IMR-90 (cell line): ENCODE results near the gene FFAR3. TPM values are rescaled to one million over a fixed set of nuclear protein-coding genes. Genes with fewer than 3 reads are reported as not detected.

Source experiments
- ATAC-seq: fragments of 200-7000 bp; cut with Tn5 transposase; 2 replicates; pipeline ENCODE4 v1.9.1; 2020; ENCODE audit warnings: low read depth, mild to moderate bottlenecking, moderate library complexity
- BruUV-seq: library from RNA; stranded (reverse); fragments of 400-500 nt; replicated peaks from 2 replicates; lab custom pipeline; 2021; lab: Mats Ljungman, UMichigan
- CTCF ChIA-PET: fragments of 300-600 bp; formaldehyde crosslinking; extraction: SDS; loops from one replicate; lab custom pipeline; 2021; ENCODE audit warnings: antibody characterized with exemption; lab: Yijun Ruan, JAX
- POLR2A ChIA-PET: fragments of 300-600 bp; sonication (Branson Sonifier 250); formaldehyde crosslinking; loops from one replicate; lab custom pipeline; 2022; ENCODE audit warnings: antibody characterized with exemption; ENCODE audit not compliant: unreplicated experiment; lab: Charles Lee
- DNase-seq: peaks from one replicate; pipeline ENCODE4 v3.0.0; 2013
- H2AFZ ChIP-seq: replicated peaks from 2 replicates; pipeline ENCODE3; 2013; ENCODE audit warnings: low read length, mild to moderate bottlenecking; ENCODE audit not compliant: poor library complexity
- H2AK5ac ChIP-seq: 2 replicates; pipeline ENCODE4 v1.6.1; 2013; ENCODE audit warnings: low read depth, low read length, inconsistent platforms
- H2AK9ac ChIP-seq: replicated peaks from 2 replicates; pipeline ENCODE3; 2013; ENCODE audit warnings: mild to moderate bottlenecking, low read depth, low read length, moderate library complexity; ENCODE audit not compliant: poor library complexity
- H2BK120ac ChIP-seq: 2 replicates; pipeline ENCODE4 v1.6.1; 2013; ENCODE audit warnings: low read depth, low read length, inconsistent platforms
- H2BK15ac ChIP-seq: 3 replicates; pipeline ENCODE4 v1.6.1; 2013; ENCODE audit warnings: low read depth, low read length, inconsistent platforms
- H2BK20ac ChIP-seq: 2 replicates; pipeline ENCODE4 v1.6.1; 2013; ENCODE audit warnings: low read depth, mild to moderate bottlenecking, inconsistent platforms, low read length, moderate library complexity
- H2BK5ac ChIP-seq: 2 replicates; pipeline ENCODE4 v1.6.1; 2013; ENCODE audit warnings: mild to moderate bottlenecking, low read depth, low read length, inconsistent platforms; ENCODE audit not compliant: poor library complexity, severe bottlenecking
- H3K14ac ChIP-seq: replicated peaks from 2 replicates; pipeline ENCODE4 v1.6.1; 2013; ENCODE audit warnings: low read depth, low read length, inconsistent platforms
- H3K18ac ChIP-seq: 2 replicates; pipeline ENCODE4 v1.6.1; 2013; ENCODE audit warnings: low read depth, low read length, control low read depth
- H3K23ac ChIP-seq: 2 replicates; pipeline ENCODE4 v1.6.1; 2013; ENCODE audit warnings: low read depth, low read length, inconsistent platforms
- H3K27ac ChIP-seq: 2 replicates; pipeline ENCODE4 v1.5.1; 2013; ENCODE audit warnings: mild to moderate bottlenecking, control low read depth, low read length; ENCODE audit not compliant: insufficient read depth
- H3K27me3 ChIP-seq: 2 replicates; pipeline ENCODE4 v1.6.1; 2013; ENCODE audit warnings: low read length; ENCODE audit not compliant: control insufficient read depth, insufficient read depth
- H3K36me3 ChIP-seq: 2 replicates; pipeline ENCODE4 v1.6.1; 2013; ENCODE audit warnings: low read length, mixed read lengths; ENCODE audit not compliant: control insufficient read depth, insufficient read depth
- H3K4ac ChIP-seq: 2 replicates; pipeline ENCODE4 v1.6.1; 2013; ENCODE audit warnings: low read depth, low read length, inconsistent platforms
- H3K4me1 ChIP-seq: 2 replicates; pipeline ENCODE4 v1.6.1; 2013; ENCODE audit warnings: low read length, mixed read lengths; ENCODE audit not compliant: control insufficient read depth, insufficient read depth
- H3K4me2 ChIP-seq: 2 replicates; pipeline ENCODE4 v1.6.1; 2013; ENCODE audit warnings: low read depth, mild to moderate bottlenecking, control low read depth, low read length, moderate library complexity
- H3K4me3 ChIP-seq: 2 replicates; pipeline ENCODE4 v1.5.1; 2013; ENCODE audit warnings: low read depth, mild to moderate bottlenecking, control low read depth, low read length, moderate library complexity; ENCODE audit not compliant: insufficient read depth
- H3K56ac ChIP-seq: 2 replicates; pipeline ENCODE4 v1.6.1; 2013; ENCODE audit warnings: low read length, inconsistent platforms; ENCODE audit not compliant: insufficient read depth; ENCODE audit errors: extremely low read depth
- H3K79me1 ChIP-seq, 2 experiments: 2 replicates each; pipeline ENCODE4 v1.6.1; 2013; ENCODE audit warnings: low read length in 2 of 2, inconsistent platforms in 1 of 2, low read depth in 1 of 2
- H3K9ac ChIP-seq: 2 replicates; pipeline ENCODE4 v1.6.1; 2013; ENCODE audit warnings: low read depth, low read length, control low read depth
- H3K9me1 ChIP-seq: 2 replicates; pipeline ENCODE4 v1.6.1; 2013; ENCODE audit warnings: low read length, inconsistent platforms; ENCODE audit not compliant: insufficient read depth
- H3K9me3 ChIP-seq: 2 replicates; pipeline ENCODE4 v1.6.1; 2013; ENCODE audit warnings: low read length; ENCODE audit not compliant: control insufficient read depth, insufficient read depth
- H4K20me1 ChIP-seq: 2 replicates; pipeline ENCODE4 v1.6.1; 2013; ENCODE audit warnings: low read length, inconsistent platforms; ENCODE audit not compliant: insufficient read depth
- H4K5ac ChIP-seq: 2 replicates; pipeline ENCODE4 v1.6.1; 2013; ENCODE audit warnings: mild to moderate bottlenecking, low read depth, low read length, control low read depth
- H4K8ac ChIP-seq, 2 experiments: 2 replicates each; pipeline ENCODE4 v1.6.1; 2013; ENCODE audit warnings: low read depth in 2 of 2, low read length in 2 of 2, control low read depth in 1 of 2, inconsistent platforms in 1 of 2
- H4K91ac ChIP-seq: 2 replicates; pipeline ENCODE4 v1.6.1; 2013; ENCODE audit warnings: low read depth, low read length, inconsistent platforms; ENCODE audit not compliant: insufficient read depth
- BHLHE40 ChIP-seq: fragments of 150-350 bp; IDR thresholded peaks from 2 replicates; pipeline ENCODE4 v1.6.1; 2016; ENCODE audit warnings: mild to moderate bottlenecking, low read depth, low read length
- CHD1 ChIP-seq: IDR thresholded peaks from 2 replicates; pipeline ENCODE4 v1.6.1; 2012; ENCODE audit warnings: low read depth, low read length, improper control_type of control experiment
- ELK1 ChIP-seq: fragments of 150-350 bp; IDR thresholded peaks from 2 replicates; pipeline ENCODE4 v1.6.1; 2016; ENCODE audit warnings: low read depth, mild to moderate bottlenecking, low read length, moderate library complexity, borderline replicate concordance
- FOS ChIP-seq: fragments of 150-350 bp; IDR thresholded peaks from 2 replicates; pipeline ENCODE4 v1.6.1; 2016; ENCODE audit warnings: low read depth, low read length
- MAFK ChIP-seq: IDR thresholded peaks from 2 replicates; pipeline ENCODE4 v1.6.1; 2012; ENCODE audit warnings: low read depth, low read length, improper control_type of control experiment
- NFE2L2 ChIP-seq: fragments of 150-350 bp; IDR thresholded peaks from 2 replicates; pipeline ENCODE4 v1.6.1; 2016; ENCODE audit warnings: low read depth, mild to moderate bottlenecking, low read length
- RFX5 ChIP-seq: IDR thresholded peaks from 2 replicates; pipeline ENCODE4 v1.8.0; 2012; ENCODE audit warnings: low read depth, mild to moderate bottlenecking, low read length, moderate library complexity
- SMC3 ChIP-seq: fragments of 150-350 bp; IDR thresholded peaks from 2 replicates; pipeline ENCODE4 v1.6.1; 2016; ENCODE audit warnings: low read depth, mild to moderate bottlenecking, antibody characterized with exemption, low read length, moderate library complexity
- USF2 ChIP-seq: fragments of 150-350 bp; IDR thresholded peaks from 2 replicates; pipeline ENCODE4 v1.6.1; 2017; ENCODE audit warnings: mild to moderate bottlenecking, antibody characterized with exemption, low read length, low read depth
- WGBS, 2 experiments: methylation state at CpG; one replicate each; pipeline versions ENCODE4 v1.1.5 to v1.1.7; 2013; ENCODE audit warnings: missing lambda C conversion rate in 2 of 2; ENCODE audit not compliant: insufficient read length in 1 of 2; ENCODE audit errors: extremely low coverage in 2 of 2; 5-methylcytosine and 5-hydroxymethylcytosine counted together
- dilution Hi-C: fragments of 300-500 bp; cut with HindIII; formaldehyde crosslinking; loops from one replicate; pipeline ENCODE4 v1.14.3; 2018; ENCODE audit warnings: low sequenced_read_pairs; ENCODE audit not compliant: unreplicated experiment
- in situ Hi-C: fragments of 300-500 bp; cut with MboI; formaldehyde crosslinking; loops from 3 replicates; pipeline ENCODE4 v1.14.3; 2019; ENCODE audit warnings: low sequenced_read_pairs, inconsistent platforms, mixed read lengths
- intact Hi-C: fragments of 100-400 bp; cut with micrococcal nuclease; formaldehyde crosslinking; loops from 2 replicates; pipeline ENCODE4 v1.10.0; 2022
- polyA plus RNA-seq, 3 experiments: library from polyadenylated mRNA; depleted of rRNA; stranded (reverse); fragments of >200 nt; gene quantifications; 2 replicates each; pipeline ENCODE4 v1.2.3, GENCODE V29; 2012; ENCODE audit warnings: low replicate concordance in 1 of 3
- total RNA-seq: library from RNA; depleted of rRNA; stranded (reverse); fragments of >200 nt; gene quantifications from 2 replicates; pipeline ENCODE4 v1.2.3, GENCODE V29; 2012

The FFAR3 gene
- total and polyA plus RNA-seq, 2 of the 4 experiments (the other 2 are of a cell fraction) = not detected

GRCh38 chr19:35381318-35381717 lies 23.1 kb downstream of the FFAR3 start:
- no peak overlapping the region for H3K4me2 ChIP-seq
- H3K4me3 ChIP-seq = no peak overlapping the region
- H3K4me1 ChIP-seq = no peaks in the 10 kb centered on the region
- H4K20me1 ChIP-seq = no peaks in the 10 kb centered on the region
- no peak overlapping the region for H3K4ac ChIP-seq
- in situ Hi-C loops = no loop called here
- H4K5ac ChIP-seq = no peak overlapping the region
- no peaks in the 10 kb centered on the region for H3K9me1 ChIP-seq
- H3K27me3 ChIP-seq = peaks cover 4% of the 10 kb centered on the region
- no peak overlapping the region for H2BK120ac ChIP-seq
- DNase-seq (no peak), ATAC-seq (no peak)
- H2AFZ ChIP-seq = no peak overlapping the region
- no peak overlapping the region for H4K91ac ChIP-seq
- H2AK5ac ChIP-seq = no peak overlapping the region
- no peak overlapping the region for H4K8ac ChIP-seq
- no peak overlapping the region for H2BK15ac ChIP-seq
- no peak overlapping the region for H3K9ac ChIP-seq
- CTCF ChIA-PET = no interaction called here
- dilution Hi-C loops = no loop called here
- H2AK9ac ChIP-seq = no peak overlapping the region
- no peak overlapping the region for H3K56ac ChIP-seq
- peaks cover 3% of the 10 kb centered on the region for H3K9me3 ChIP-seq
- WGBS, 2 experiments = no CpG with 5 or more reads among the region's 3 CpGs
- H3K23ac ChIP-seq = no peak overlapping the region
- intact Hi-C loops = no loop called here
- no peak overlapping the region for H3K18ac ChIP-seq
- H3K27ac ChIP-seq = no peak overlapping the region
- TF ChIP-seq SMC3 (no peak), RFX5 (no peak), CHD1 (no peak), USF2 (no peak), MAFK (no peak), FOS (no peak), BHLHE40 (no peak), ELK1 (no peak), NFE2L2 (no peak)
- no TSS peak for BruUV-seq
- H3K79me1 ChIP-seq = no peaks in the 10 kb centered on the region
- POLR2A ChIA-PET = no interaction called here
- H3K14ac ChIP-seq = no peak overlapping the region
- no peak overlapping the region for H2BK5ac ChIP-seq
- no peaks in the 10 kb centered on the region for H3K36me3 ChIP-seq
- no peak overlapping the region for H2BK20ac ChIP-seq
